ENCODE results near the gene DAB1. TPM values are rescaled to one million over a fixed set of nuclear protein-coding genes. Genes with fewer than 3 reads are reported as not detected.

Gene DAB1
- total and polyA plus RNA-seq, 12 donors, result 0.04 to 2.1 (median 0.59) TPM; not detected in 2

DNA sequence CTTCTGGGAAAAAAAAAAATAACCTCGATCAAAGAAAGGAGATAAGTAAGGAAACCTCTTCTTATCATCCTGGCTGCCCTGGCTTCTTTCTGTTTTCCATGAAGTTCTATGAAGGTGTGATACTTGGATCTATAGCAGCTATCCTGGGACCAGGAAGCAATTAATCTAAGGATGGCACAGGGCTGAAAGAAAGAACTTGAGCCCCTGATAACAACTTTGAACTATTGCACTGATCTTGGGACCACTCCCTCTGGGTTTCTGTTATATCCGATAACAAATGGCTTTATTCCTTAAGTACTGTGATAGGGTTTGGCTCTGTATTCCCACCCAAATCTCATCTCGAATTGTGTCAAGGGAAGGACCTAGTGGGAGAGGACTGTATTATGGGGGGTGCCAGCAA lies 104.1 kb downstream of the DAB1 start:
- no peaks in the 10 kb centered on the region for H3K9me3 ChIP-seq (replicated peaks in 1 of 3)
- peaks cover 5% of the 10 kb centered on the region for H3K27me3 ChIP-seq
- no peak overlapping the region for H3K4me3 ChIP-seq
- H3K36me3 ChIP-seq (replicated peaks in 1 of 2), result no peaks in the 10 kb centered on the region
- 50 to 69% (median 62%) methylated on average over 3 of the region's 3 CpGs for WGBS, 4 donors
- no peak for TF ChIP-seq POLR2A (IDR thresholded peaks at IDR 0.05)
- TF ChIP-seq, protein P1, sequence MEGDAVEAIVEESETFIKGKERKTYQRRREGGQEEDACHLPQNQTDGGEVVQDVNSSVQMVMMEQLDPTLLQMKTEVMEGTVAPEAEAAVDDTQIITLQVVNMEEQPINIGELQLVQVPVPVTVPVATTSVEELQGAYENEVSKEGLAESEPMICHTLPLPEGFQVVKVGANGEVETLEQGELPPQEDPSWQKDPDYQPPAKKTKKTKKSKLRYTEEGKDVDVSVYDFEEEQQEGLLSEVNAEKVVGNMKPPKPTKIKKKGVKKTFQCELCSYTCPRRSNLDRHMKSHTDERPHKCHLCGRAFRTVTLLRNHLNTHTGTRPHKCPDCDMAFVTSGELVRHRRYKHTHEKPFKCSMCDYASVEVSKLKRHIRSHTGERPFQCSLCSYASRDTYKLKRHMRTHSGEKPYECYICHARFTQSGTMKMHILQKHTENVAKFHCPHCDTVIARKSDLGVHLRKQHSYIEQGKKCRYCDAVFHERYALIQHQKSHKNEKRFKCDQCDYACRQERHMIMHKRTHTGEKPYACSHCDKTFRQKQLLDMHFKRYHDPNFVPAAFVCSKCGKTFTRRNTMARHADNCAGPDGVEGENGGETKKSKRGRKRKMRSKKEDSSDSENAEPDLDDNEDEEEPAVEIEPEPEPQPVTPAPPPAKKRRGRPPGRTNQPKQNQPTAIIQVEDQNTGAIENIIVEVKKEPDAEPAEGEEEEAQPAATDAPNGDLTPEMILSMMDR (IDR thresholded peaks at IDR 0.05), result no peak
- H3K4me1 ChIP-seq (replicated peaks in 1 of 2), result no peaks in the 10 kb centered on the region
- intact Hi-C loops (cut with DNase I), result no loop called here
- no peak for DNase-seq
- H3K27ac ChIP-seq, result no peak overlapping the region

DNA sequence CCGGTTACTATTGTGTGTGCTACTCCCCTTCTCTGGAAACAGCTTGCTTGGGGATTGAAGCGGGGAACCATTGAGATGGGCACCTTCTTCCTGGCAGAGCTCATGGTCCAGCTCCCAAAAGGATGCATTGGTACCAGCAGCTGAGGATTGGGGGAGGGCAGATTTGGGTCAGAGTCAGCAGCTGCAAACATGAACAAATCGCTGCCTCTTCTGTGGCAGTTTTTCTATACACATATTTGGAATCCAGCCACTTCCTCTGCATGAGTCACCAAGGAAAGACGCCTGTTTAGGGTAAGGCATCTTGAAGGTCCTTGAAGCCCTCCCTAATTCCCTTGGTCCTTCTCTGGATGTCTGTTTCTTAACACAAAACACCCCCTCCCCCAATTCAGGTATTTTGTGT lies 104.7 kb downstream of the DAB1 start:
- intact Hi-C loops (cut with DNase I), result no loop called here
- Histone ChIP-seq H3K36me3 (replicated peaks in 1 of 2) (no peaks in the 10 kb centered on the region), H3K4me1 (replicated peaks in 1 of 2) (no peaks in the 10 kb centered on the region), H3K4me3 (no peak overlapping the region), H3K27ac (no peak overlapping the region), H3K9me3 (replicated peaks in 1 of 3) (no peaks in the 10 kb centered on the region), H3K27me3 (peaks cover 5% of the 10 kb centered on the region)
- 45 to 55% (median 52%) methylated on average over 4 of the region's 4 CpGs for WGBS, 4 donors
- DNase-seq, result no peak
- TF ChIP-seq, protein P1 (IDR thresholded peaks at IDR 0.05), result no peak
- TF ChIP-seq POLR2A (IDR thresholded peaks at IDR 0.05), result no peak

DNA sequence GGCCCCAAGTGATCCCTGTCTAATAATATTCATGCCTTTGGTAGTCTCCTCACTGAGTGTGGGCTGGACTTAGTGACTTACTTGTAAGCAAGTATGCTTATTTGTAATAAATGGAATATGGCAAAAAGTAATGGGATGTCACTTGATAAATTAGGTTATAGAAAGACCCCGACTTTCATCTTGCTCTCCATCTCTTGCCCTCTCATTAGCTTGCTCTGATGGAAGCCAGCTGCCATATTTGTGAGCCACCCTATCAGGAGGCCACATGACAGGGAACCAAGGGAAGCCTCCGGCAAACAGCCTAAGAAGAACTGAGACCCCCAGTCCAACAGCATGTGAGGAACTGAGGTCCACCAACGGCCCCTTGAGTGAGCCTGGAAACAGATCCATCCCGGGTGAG lies 107.0 kb downstream of the DAB1 start:
- Histone ChIP-seq H3K27ac (no peak overlapping the region), H3K36me3 (replicated peaks in 1 of 2) (no peaks in the 10 kb centered on the region), H3K9me3 (replicated peaks in 1 of 3) (no peaks in the 10 kb centered on the region), H3K27me3 (peaks cover 5% of the 10 kb centered on the region), H3K4me3 (no peak overlapping the region), H3K4me1 (replicated peaks in 1 of 2) (no peaks in the 10 kb centered on the region)
- TF ChIP-seq, protein P1 (IDR thresholded peaks at IDR 0.05), result no peak
- TF ChIP-seq POLR2A (IDR thresholded peaks at IDR 0.05), result no peak
- 77 to 85% (median 82%) methylated on average over 4 of the region's 4 CpGs for WGBS, 4 donors
- intact Hi-C loops (cut with DNase I), result no loop called here
- no peak for DNase-seq

DNA sequence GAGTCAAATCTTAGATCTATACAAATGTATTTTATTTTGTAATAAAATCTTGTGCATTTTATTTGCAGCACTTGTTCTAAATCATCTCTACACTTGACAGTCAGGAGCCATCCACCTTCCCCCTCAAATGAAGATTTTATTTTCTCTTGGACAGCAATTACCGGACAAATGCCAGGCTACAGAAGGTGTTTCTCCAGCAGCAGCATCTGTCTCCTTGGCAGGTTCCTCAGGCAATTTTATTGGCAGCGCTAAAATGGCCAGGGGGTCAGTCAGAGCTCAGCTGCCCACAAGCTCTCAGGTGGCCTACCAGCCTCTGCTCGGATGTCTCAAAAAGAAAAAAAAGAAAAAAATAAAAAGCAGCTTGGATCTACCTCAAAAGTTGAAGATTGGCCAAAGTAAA lies 107.6 kb downstream of the DAB1 start:
- Histone ChIP-seq H3K27me3 (peaks cover 5% of the 10 kb centered on the region), H3K36me3 (replicated peaks in 1 of 2) (no peaks in the 10 kb centered on the region), H3K4me1 (replicated peaks in 1 of 2) (no peaks in the 10 kb centered on the region), H3K27ac (no peak overlapping the region), H3K4me3 (no peak overlapping the region), H3K9me3 (replicated peaks in 1 of 3) (no peaks in the 10 kb centered on the region)
- intact Hi-C loops (cut with DNase I), result no loop called here
- no peak for DNase-seq
- no peak for TF ChIP-seq POLR2A (IDR thresholded peaks at IDR 0.05)
- TF ChIP-seq, protein P1 (IDR thresholded peaks at IDR 0.05), result no peak
- 74 to 83% (median 80%) methylated on average over 3 of the region's 3 CpGs for WGBS, 4 donors
